ENCODE data around the gene ENOSF1. TPM values are rescaled to one million over a fixed set of nuclear protein-coding genes. Genes with fewer than 3 reads are reported as not detected.

ENOSF1 gene
- polyA plus RNA-seq, 2 of the 4 experiments (the other 2 are of a cell fraction) = 27.3 to 30.0 TPM

- peak overlapping the region; percentile 14; the same call in 2 of the 3 replicates for H3K4me3 ChIP-seq
- peak overlapping the region; percentile 72 to 85 for H3K27ac ChIP-seq
These were observed 9.0 kb downstream of the ENOSF1 start for GRCh38 chr18:703213-703967.

DNA sequence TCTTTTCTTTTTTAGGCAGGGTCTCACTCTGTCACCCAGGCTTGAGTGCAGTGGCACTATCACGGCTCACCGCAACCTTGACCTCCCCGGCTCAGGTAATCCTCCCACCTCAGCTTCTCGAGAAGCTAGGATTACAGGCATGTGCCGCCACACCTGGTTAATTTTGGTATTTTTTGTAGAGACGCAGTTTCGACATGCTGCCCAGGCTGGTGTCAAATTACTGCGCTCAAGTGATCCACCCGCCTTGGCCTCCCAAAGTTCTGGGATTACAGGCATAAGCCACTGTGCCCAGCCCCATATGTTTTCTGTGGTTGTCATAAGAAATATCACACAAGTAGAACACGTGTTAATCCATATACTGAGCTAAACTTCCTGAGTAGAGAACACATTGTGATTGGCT is 14.6 kb downstream of the ENOSF1 start:
- H3K4me1 ChIP-seq = peaks cover 23% of the 10 kb centered on the region
- 97% methylated on average over 10 of the region's 10 CpGs for WGBS (ENCODE audit: missing lambda C conversion rate)

More at GRCh38 chr18:703213-703967, 9.0 kb downstream of the ENOSF1 start:
- Histone ChIP-seq H3K4me1 (peaks cover 39% of the 10 kb centered on the region), H3K9me3 (no peaks in the 10 kb centered on the region), H3K4me2 (peak overlapping the region; percentile 85)
- DNase-seq (ENCODE audit: low read depth in 1 of 2, low spot score in 1 of 2) (peak in 1 of 2 experiments; percentile 62), FAIRE-seq (no peak), ATAC-seq (peak; percentile 87 to 89)
- POLR2A ChIA-PET = interaction anchor here (2.1 kb wide), 1 partner anchor 9 kb away, joined by 11 read pairs; the partner anchor contains the start of gene ENOSF1
- CTCF ChIA-PET = interaction anchor here (0.6 to 1.7 kb wide), 3 partner anchors 9 to 136 kb away, joined by 3 to 5 read pairs (median 3); partner anchors contain the start of gene ENOSF1
- TF ChIP-seq POLR2AphosphoS2 (conservative IDR thresholded peaks at IDR 0.05; ENCODE audit: low read length) (no peak), JUNB (IDR thresholded peaks at IDR 0.05) (0 out of 2 replicates have a peak, but pooled peaks have one; percentile 8), FOSL2 (IDR thresholded peaks at IDR 0.05) (no peak), FOSL2 (CRISPR knock-in tag; IDR thresholded peaks at IDR 0.05) (peak; percentile 26; the same call in 1 of the 2 replicates), CHD2 (IDR thresholded peaks at IDR 0.05; ENCODE audit: low read length, partially characterized antibody) (peak; percentile 80)
- TF ChIP-seq, protein P1, sequence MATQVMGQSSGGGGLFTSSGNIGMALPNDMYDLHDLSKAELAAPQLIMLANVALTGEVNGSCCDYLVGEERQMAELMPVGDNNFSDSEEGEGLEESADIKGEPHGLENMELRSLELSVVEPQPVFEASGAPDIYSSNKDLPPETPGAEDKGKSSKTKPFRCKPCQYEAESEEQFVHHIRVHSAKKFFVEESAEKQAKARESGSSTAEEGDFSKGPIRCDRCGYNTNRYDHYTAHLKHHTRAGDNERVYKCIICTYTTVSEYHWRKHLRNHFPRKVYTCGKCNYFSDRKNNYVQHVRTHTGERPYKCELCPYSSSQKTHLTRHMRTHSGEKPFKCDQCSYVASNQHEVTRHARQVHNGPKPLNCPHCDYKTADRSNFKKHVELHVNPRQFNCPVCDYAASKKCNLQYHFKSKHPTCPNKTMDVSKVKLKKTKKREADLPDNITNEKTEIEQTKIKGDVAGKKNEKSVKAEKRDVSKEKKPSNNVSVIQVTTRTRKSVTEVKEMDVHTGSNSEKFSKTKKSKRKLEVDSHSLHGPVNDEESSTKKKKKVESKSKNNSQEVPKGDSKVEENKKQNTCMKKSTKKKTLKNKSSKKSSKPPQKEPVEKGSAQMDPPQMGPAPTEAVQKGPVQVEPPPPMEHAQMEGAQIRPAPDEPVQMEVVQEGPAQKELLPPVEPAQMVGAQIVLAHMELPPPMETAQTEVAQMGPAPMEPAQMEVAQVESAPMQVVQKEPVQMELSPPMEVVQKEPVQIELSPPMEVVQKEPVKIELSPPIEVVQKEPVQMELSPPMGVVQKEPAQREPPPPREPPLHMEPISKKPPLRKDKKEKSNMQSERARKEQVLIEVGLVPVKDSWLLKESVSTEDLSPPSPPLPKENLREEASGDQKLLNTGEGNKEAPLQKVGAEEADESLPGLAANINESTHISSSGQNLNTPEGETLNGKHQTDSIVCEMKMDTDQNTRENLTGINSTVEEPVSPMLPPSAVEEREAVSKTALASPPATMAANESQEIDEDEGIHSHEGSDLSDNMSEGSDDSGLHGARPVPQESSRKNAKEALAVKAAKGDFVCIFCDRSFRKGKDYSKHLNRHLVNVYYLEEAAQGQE (IDR thresholded peaks at IDR 0.05) = peak; percentile 65
- 4% methylated on average over 8 of the region's 8 CpGs for WGBS (ENCODE audit: missing lambda C conversion rate)

DNA sequence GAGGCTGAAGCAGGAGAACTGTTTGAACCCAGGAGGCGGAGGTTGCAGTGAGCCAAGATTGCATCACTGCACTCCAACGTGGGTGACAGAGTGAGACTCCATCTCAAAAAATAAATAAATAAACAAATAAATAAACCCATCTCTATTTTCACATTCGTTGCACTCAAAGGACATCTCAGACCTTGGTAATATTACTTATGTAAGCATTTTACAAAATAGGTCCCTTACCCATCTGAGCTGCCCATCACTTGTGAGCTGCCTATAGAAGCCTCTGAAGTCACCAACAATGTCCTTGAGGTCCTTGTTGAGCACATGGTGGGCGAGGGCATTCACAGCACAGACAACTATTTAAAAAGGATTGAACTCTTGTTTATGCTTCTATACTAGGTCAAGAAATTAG is 15.4 kb downstream of the ENOSF1 start:
- 82% methylated on average over 4 of the region's 4 CpGs for WGBS (ENCODE audit: missing lambda C conversion rate)
- Histone ChIP-seq H3K4me3 (no peak overlapping the region), H3K27ac (no peak overlapping the region), H3K4me2 (no peak overlapping the region), H3K4me1 (peaks cover 15% of the 10 kb centered on the region; the same call in 2 of the 3 replicates), H3K9me3 (no peaks in the 10 kb centered on the region)
- FAIRE-seq (no peak), DNase-seq (ENCODE audit: low read depth in 1 of 2, low spot score in 1 of 2) (no peak), ATAC-seq (no peak)
- CTCF ChIA-PET = no interaction called here
- no peak for TF ChIP-seq ZSCAN20 (CRISPR knock-in tag; IDR thresholded peaks at IDR 0.05)
- TF ChIP-seq TFCP2L1 (CRISPR knock-in tag; IDR thresholded peaks at IDR 0.05) = no peak
- POLR2A ChIA-PET = no interaction called here

More for the DNA sequence above, 14.6 kb downstream of the ENOSF1 start:
- no peak for ATAC-seq
- no peak overlapping the region for H3K27ac ChIP-seq
- DNase-seq (ENCODE audit: low read depth in 1 of 2, low spot score in 1 of 2) = no peak
- FAIRE-seq = no peak
- POLR2A ChIA-PET = no interaction called here
- CTCF ChIA-PET = no interaction called here
- H3K9me3 ChIP-seq = no peaks in the 10 kb centered on the region
- no peak overlapping the region for H3K4me3 ChIP-seq
- no peak for TF ChIP-seq CTCF (IDR thresholded peaks at IDR 0.05)
- no peak for TF ChIP-seq MAX (IDR thresholded peaks at IDR 0.05)
- no peak for TF ChIP-seq POLR2A (IDR thresholded peaks at IDR 0.05; ENCODE audit: low read length)
- no peak for TF ChIP-seq HEYL (CRISPR knock-in tag; IDR thresholded peaks at IDR 0.05)
- TF ChIP-seq RAD21 (conservative IDR thresholded peaks at IDR 0.05 in 1 of 2, IDR thresholded peaks at IDR 0.05 in 1 of 2) = no peak
- TF ChIP-seq RFX5 (IDR thresholded peaks at IDR 0.05) = no peak
- TF ChIP-seq EP300 (IDR thresholded peaks at IDR 0.05) = no peak
- TF ChIP-seq CBX2 (IDR thresholded peaks at IDR 0.05; ENCODE audit: borderline replicate concordance, low read depth) = no peak
- H3K4me2 ChIP-seq = no peak overlapping the region

Data from A549 (cell line).